DOHH2 (cell line): ENCODE data around the gene CEP112.

Experiments
- EZH2phosphoT487 ChIP-seq: fragments of 200-600 bp; sonication (generic); IDR thresholded peaks from 2 replicates; pipeline ENCODE4 v1.6.1; 2017; ENCODE audit warnings: borderline replicate concordance, mild to moderate bottlenecking, antibody characterized with exemption, low read length, moderate library complexity, mixed read lengths
- TF ChIP-seq, protein P1 (sequence below): fragments of 200-600 bp; sonication (generic); IDR thresholded peaks from one replicate; pipeline ENCODE4 v1.5.1; 2014; ENCODE audit warnings: antibody characterized with exemption, mild to moderate bottlenecking, low read depth, low read length; ENCODE audit not compliant: poor library complexity, severe bottlenecking

DNA sequence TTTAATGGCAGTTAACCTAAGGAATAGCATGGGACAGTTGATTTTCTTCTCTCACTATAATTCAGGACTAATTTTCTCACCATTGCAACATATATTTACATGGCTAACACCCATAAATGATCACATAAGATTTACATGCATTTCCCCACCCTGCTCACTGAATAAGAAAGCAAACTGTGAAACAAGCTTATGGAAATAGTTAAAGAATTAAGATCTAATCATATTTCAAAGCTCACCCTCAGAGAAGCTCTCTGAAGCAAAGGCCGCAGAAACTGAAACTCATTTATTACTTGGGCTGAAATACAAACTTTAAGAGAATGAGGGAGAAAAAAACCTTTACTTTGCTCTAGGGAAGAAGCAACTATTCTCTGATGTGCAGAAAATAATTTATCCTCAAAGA lies 411.8 kb downstream of the CEP112 start:
- TF ChIP-seq, protein P1, sequence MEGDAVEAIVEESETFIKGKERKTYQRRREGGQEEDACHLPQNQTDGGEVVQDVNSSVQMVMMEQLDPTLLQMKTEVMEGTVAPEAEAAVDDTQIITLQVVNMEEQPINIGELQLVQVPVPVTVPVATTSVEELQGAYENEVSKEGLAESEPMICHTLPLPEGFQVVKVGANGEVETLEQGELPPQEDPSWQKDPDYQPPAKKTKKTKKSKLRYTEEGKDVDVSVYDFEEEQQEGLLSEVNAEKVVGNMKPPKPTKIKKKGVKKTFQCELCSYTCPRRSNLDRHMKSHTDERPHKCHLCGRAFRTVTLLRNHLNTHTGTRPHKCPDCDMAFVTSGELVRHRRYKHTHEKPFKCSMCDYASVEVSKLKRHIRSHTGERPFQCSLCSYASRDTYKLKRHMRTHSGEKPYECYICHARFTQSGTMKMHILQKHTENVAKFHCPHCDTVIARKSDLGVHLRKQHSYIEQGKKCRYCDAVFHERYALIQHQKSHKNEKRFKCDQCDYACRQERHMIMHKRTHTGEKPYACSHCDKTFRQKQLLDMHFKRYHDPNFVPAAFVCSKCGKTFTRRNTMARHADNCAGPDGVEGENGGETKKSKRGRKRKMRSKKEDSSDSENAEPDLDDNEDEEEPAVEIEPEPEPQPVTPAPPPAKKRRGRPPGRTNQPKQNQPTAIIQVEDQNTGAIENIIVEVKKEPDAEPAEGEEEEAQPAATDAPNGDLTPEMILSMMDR = no peak
- TF ChIP-seq EZH2phosphoT487 = no peak
